IMR-90 (cell line): ENCODE data around the gene HHATL. TPM values are rescaled to one million over a fixed set of nuclear protein-coding genes. Genes with fewer than 3 reads are reported as not detected.

Experiments
- ATAC-seq: fragments of 200-7000 bp; cut with Tn5 transposase; 2 replicates; pipeline ENCODE4 v1.9.1; 2020; ENCODE audit warnings: low read depth, mild to moderate bottlenecking, moderate library complexity
- BruUV-seq: library from RNA; stranded (reverse); fragments of 400-500 nt; replicated peaks from 2 replicates; lab custom pipeline; 2021; lab: Mats Ljungman, UMichigan
- CTCF ChIA-PET: fragments of 300-600 bp; formaldehyde crosslinking; extraction: SDS; loops from one replicate; lab custom pipeline; 2021; ENCODE audit warnings: antibody characterized with exemption; lab: Yijun Ruan, JAX
- POLR2A ChIA-PET: fragments of 300-600 bp; sonication (Branson Sonifier 250); formaldehyde crosslinking; loops from one replicate; lab custom pipeline; 2022; ENCODE audit warnings: antibody characterized with exemption; ENCODE audit not compliant: unreplicated experiment; lab: Charles Lee
- DNase-seq: peaks from one replicate; pipeline ENCODE4 v3.0.0; 2013
- H2AFZ ChIP-seq: replicated peaks from 2 replicates; pipeline ENCODE3; 2013; ENCODE audit warnings: low read length, mild to moderate bottlenecking; ENCODE audit not compliant: poor library complexity
- H2AK5ac ChIP-seq: 2 replicates; pipeline ENCODE4 v1.6.1; 2013; ENCODE audit warnings: low read depth, low read length, inconsistent platforms
- H2AK9ac ChIP-seq: replicated peaks from 2 replicates; pipeline ENCODE3; 2013; ENCODE audit warnings: mild to moderate bottlenecking, low read depth, low read length, moderate library complexity; ENCODE audit not compliant: poor library complexity
- H2BK120ac ChIP-seq: 2 replicates; pipeline ENCODE4 v1.6.1; 2013; ENCODE audit warnings: low read depth, low read length, inconsistent platforms
- H2BK15ac ChIP-seq: 3 replicates; pipeline ENCODE4 v1.6.1; 2013; ENCODE audit warnings: low read depth, low read length, inconsistent platforms
- H2BK20ac ChIP-seq: 2 replicates; pipeline ENCODE4 v1.6.1; 2013; ENCODE audit warnings: low read depth, mild to moderate bottlenecking, inconsistent platforms, low read length, moderate library complexity
- H2BK5ac ChIP-seq: 2 replicates; pipeline ENCODE4 v1.6.1; 2013; ENCODE audit warnings: mild to moderate bottlenecking, low read depth, low read length, inconsistent platforms; ENCODE audit not compliant: poor library complexity, severe bottlenecking
- H3K14ac ChIP-seq: replicated peaks from 2 replicates; pipeline ENCODE4 v1.6.1; 2013; ENCODE audit warnings: low read depth, low read length, inconsistent platforms
- H3K18ac ChIP-seq: 2 replicates; pipeline ENCODE4 v1.6.1; 2013; ENCODE audit warnings: low read depth, low read length, control low read depth
- H3K23ac ChIP-seq: 2 replicates; pipeline ENCODE4 v1.6.1; 2013; ENCODE audit warnings: low read depth, low read length, inconsistent platforms
- H3K27ac ChIP-seq: 2 replicates; pipeline ENCODE4 v1.5.1; 2013; ENCODE audit warnings: mild to moderate bottlenecking, control low read depth, low read length; ENCODE audit not compliant: insufficient read depth
- H3K27me3 ChIP-seq: 2 replicates; pipeline ENCODE4 v1.6.1; 2013; ENCODE audit warnings: low read length; ENCODE audit not compliant: control insufficient read depth, insufficient read depth
- H3K36me3 ChIP-seq: 2 replicates; pipeline ENCODE4 v1.6.1; 2013; ENCODE audit warnings: low read length, mixed read lengths; ENCODE audit not compliant: control insufficient read depth, insufficient read depth
- H3K4ac ChIP-seq: 2 replicates; pipeline ENCODE4 v1.6.1; 2013; ENCODE audit warnings: low read depth, low read length, inconsistent platforms
- H3K4me1 ChIP-seq: 2 replicates; pipeline ENCODE4 v1.6.1; 2013; ENCODE audit warnings: low read length, mixed read lengths; ENCODE audit not compliant: control insufficient read depth, insufficient read depth
- H3K4me2 ChIP-seq: 2 replicates; pipeline ENCODE4 v1.6.1; 2013; ENCODE audit warnings: low read depth, mild to moderate bottlenecking, control low read depth, low read length, moderate library complexity
- H3K4me3 ChIP-seq: 2 replicates; pipeline ENCODE4 v1.5.1; 2013; ENCODE audit warnings: low read depth, mild to moderate bottlenecking, control low read depth, low read length, moderate library complexity; ENCODE audit not compliant: insufficient read depth
- H3K56ac ChIP-seq: 2 replicates; pipeline ENCODE4 v1.6.1; 2013; ENCODE audit warnings: low read length, inconsistent platforms; ENCODE audit not compliant: insufficient read depth; ENCODE audit errors: extremely low read depth
- H3K79me1 ChIP-seq, 2 experiments: 2 replicates each; pipeline ENCODE4 v1.6.1; 2013; ENCODE audit warnings: low read length in 2 of 2, inconsistent platforms in 1 of 2, low read depth in 1 of 2
- H3K9ac ChIP-seq: 2 replicates; pipeline ENCODE4 v1.6.1; 2013; ENCODE audit warnings: low read depth, low read length, control low read depth
- H3K9me1 ChIP-seq: 2 replicates; pipeline ENCODE4 v1.6.1; 2013; ENCODE audit warnings: low read length, inconsistent platforms; ENCODE audit not compliant: insufficient read depth
- H3K9me3 ChIP-seq: 2 replicates; pipeline ENCODE4 v1.6.1; 2013; ENCODE audit warnings: low read length; ENCODE audit not compliant: control insufficient read depth, insufficient read depth
- H4K20me1 ChIP-seq: 2 replicates; pipeline ENCODE4 v1.6.1; 2013; ENCODE audit warnings: low read length, inconsistent platforms; ENCODE audit not compliant: insufficient read depth
- H4K5ac ChIP-seq: 2 replicates; pipeline ENCODE4 v1.6.1; 2013; ENCODE audit warnings: mild to moderate bottlenecking, low read depth, low read length, control low read depth
- H4K8ac ChIP-seq, 2 experiments: 2 replicates each; pipeline ENCODE4 v1.6.1; 2013; ENCODE audit warnings: low read depth in 2 of 2, low read length in 2 of 2, control low read depth in 1 of 2, inconsistent platforms in 1 of 2
- H4K91ac ChIP-seq: 2 replicates; pipeline ENCODE4 v1.6.1; 2013; ENCODE audit warnings: low read depth, low read length, inconsistent platforms; ENCODE audit not compliant: insufficient read depth
- BHLHE40 ChIP-seq: fragments of 150-350 bp; IDR thresholded peaks from 2 replicates; pipeline ENCODE4 v1.6.1; 2016; ENCODE audit warnings: mild to moderate bottlenecking, low read depth, low read length
- CEBPB ChIP-seq: IDR thresholded peaks from 2 replicates; pipeline ENCODE4 v1.6.1; 2012; ENCODE audit warnings: low read depth, low read length, improper control_type of control experiment
- CHD1 ChIP-seq: IDR thresholded peaks from 2 replicates; pipeline ENCODE4 v1.6.1; 2012; ENCODE audit warnings: low read depth, low read length, improper control_type of control experiment
- ELK1 ChIP-seq: fragments of 150-350 bp; IDR thresholded peaks from 2 replicates; pipeline ENCODE4 v1.6.1; 2016; ENCODE audit warnings: low read depth, mild to moderate bottlenecking, low read length, moderate library complexity, borderline replicate concordance
- FOS ChIP-seq: fragments of 150-350 bp; IDR thresholded peaks from 2 replicates; pipeline ENCODE4 v1.6.1; 2016; ENCODE audit warnings: low read depth, low read length
- MAFK ChIP-seq: IDR thresholded peaks from 2 replicates; pipeline ENCODE4 v1.6.1; 2012; ENCODE audit warnings: low read depth, low read length, improper control_type of control experiment
- MAZ ChIP-seq: IDR thresholded peaks from 2 replicates; pipeline ENCODE4 v1.6.1; 2012; ENCODE audit warnings: low read depth, mild to moderate bottlenecking, low read length, improper control_type of control experiment, moderate library complexity, borderline replicate concordance
- MXI1 ChIP-seq: IDR thresholded peaks from 2 replicates; pipeline ENCODE4 v1.6.1; 2012; ENCODE audit warnings: low read depth, mild to moderate bottlenecking, low read length, moderate library complexity, borderline replicate concordance
- NFE2L2 ChIP-seq: fragments of 150-350 bp; IDR thresholded peaks from 2 replicates; pipeline ENCODE4 v1.6.1; 2016; ENCODE audit warnings: low read depth, mild to moderate bottlenecking, low read length
- POLR2A ChIP-seq: IDR thresholded peaks from 2 replicates; pipeline ENCODE4 v1.6.1; 2012; ENCODE audit warnings: mild to moderate bottlenecking, low read depth, low read length
- RAD21 ChIP-seq: IDR thresholded peaks from 2 replicates; pipeline ENCODE4 v1.6.1; 2012; ENCODE audit warnings: low read length, improper control_type of control experiment
- RCOR1 ChIP-seq: IDR thresholded peaks from 2 replicates; pipeline ENCODE4 v1.6.1; 2012; ENCODE audit warnings: mild to moderate bottlenecking, low read length, improper control_type of control experiment; ENCODE audit not compliant: insufficient replicate concordance
- RFX5 ChIP-seq: IDR thresholded peaks from 2 replicates; pipeline ENCODE4 v1.8.0; 2012; ENCODE audit warnings: low read depth, mild to moderate bottlenecking, low read length, moderate library complexity
- SMC3 ChIP-seq: fragments of 150-350 bp; IDR thresholded peaks from 2 replicates; pipeline ENCODE4 v1.6.1; 2016; ENCODE audit warnings: low read depth, mild to moderate bottlenecking, antibody characterized with exemption, low read length, moderate library complexity
- WGBS, 2 experiments: methylation state at CpG; one replicate each; pipeline versions ENCODE4 v1.1.5 to v1.1.7; 2013; ENCODE audit warnings: missing lambda C conversion rate in 2 of 2; ENCODE audit not compliant: insufficient read length in 1 of 2; ENCODE audit errors: extremely low coverage in 2 of 2; 5-methylcytosine and 5-hydroxymethylcytosine counted together
- dilution Hi-C: fragments of 300-500 bp; cut with HindIII; formaldehyde crosslinking; loops from one replicate; pipeline ENCODE4 v1.14.3; 2018; ENCODE audit warnings: low sequenced_read_pairs; ENCODE audit not compliant: unreplicated experiment
- in situ Hi-C: fragments of 300-500 bp; cut with MboI; formaldehyde crosslinking; loops from 3 replicates; pipeline ENCODE4 v1.14.3; 2019; ENCODE audit warnings: low sequenced_read_pairs, inconsistent platforms, mixed read lengths
- intact Hi-C: fragments of 100-400 bp; cut with micrococcal nuclease; formaldehyde crosslinking; loops from 2 replicates; pipeline ENCODE4 v1.10.0; 2022
- polyA plus RNA-seq, 3 experiments: library from polyadenylated mRNA; depleted of rRNA; stranded (reverse); fragments of >200 nt; gene quantifications; 2 replicates each; pipeline ENCODE4 v1.2.3, GENCODE V29; 2012; ENCODE audit warnings: low replicate concordance in 1 of 3
- total RNA-seq: library from RNA; depleted of rRNA; stranded (reverse); fragments of >200 nt; gene quantifications from 2 replicates; pipeline ENCODE4 v1.2.3, GENCODE V29; 2012
- TF ChIP-seq, protein P1 (sequence below): fragments of 150-350 bp; IDR thresholded peaks from 2 replicates; pipeline ENCODE4 v1.6.1; 2017; ENCODE audit warnings: mild to moderate bottlenecking, antibody characterized with exemption, low read length, low read depth
- TF ChIP-seq, protein P2 (sequence below): conservative IDR thresholded peaks from 2 replicates; pipeline ENCODE4 v1.5.1; 2012; ENCODE audit warnings: mild to moderate bottlenecking, low read depth, low read length, improper control_type of control experiment

The HHATL gene
- total and polyA plus RNA-seq, 2 of the 4 experiments (the other 2 are of a cell fraction), result not detected

GRCh38 chr3:42736081-42736480 lies 33.5 kb upstream of the HHATL start:
- POLR2A ChIA-PET, result no interaction called here
- Histone ChIP-seq H2AFZ (no peak overlapping the region), H3K18ac (no peak overlapping the region), H4K5ac (no peak overlapping the region), H2BK120ac (no peak overlapping the region), H3K9me1 (no peaks in the 10 kb centered on the region), H3K27me3 (peaks cover 49% of the 10 kb centered on the region), H3K23ac (no peak overlapping the region), H2AK9ac (no peak overlapping the region), H3K9ac (no peak overlapping the region), H4K20me1 (no peaks in the 10 kb centered on the region), H3K9me3 (no peaks in the 10 kb centered on the region), H3K27ac (no peak overlapping the region), H3K79me1 (no peaks in the 10 kb centered on the region), H3K56ac (no peak overlapping the region), H3K4ac (no peak overlapping the region), H3K36me3 (no peaks in the 10 kb centered on the region), H3K14ac (no peak overlapping the region), H3K4me1 (no peaks in the 10 kb centered on the region), H4K91ac (no peak overlapping the region), H3K4me3 (no peak overlapping the region), H2AK5ac (no peak overlapping the region), H2BK20ac (no peak overlapping the region), H2BK5ac (no peak overlapping the region), H2BK15ac (no peak overlapping the region), H4K8ac (no peak overlapping the region), H3K4me2 (no peak overlapping the region)
- no TSS peak for BruUV-seq
- dilution Hi-C loops (no loop called here), intact Hi-C loops (no loop called here), in situ Hi-C loops (no loop called here)
- DNase-seq (no peak), ATAC-seq (no peak)
- CTCF ChIA-PET, result interaction anchor here (0.6 kb wide), 1 partner anchor 584 kb away, joined by 5 read pairs; no protein-coding TSS in a partner anchor
- TF ChIP-seq CHD1, result no peak
- TF ChIP-seq MAFK, result no peak
- TF ChIP-seq POLR2A, result no peak
- TF ChIP-seq FOS, result no peak
- TF ChIP-seq MXI1, result no peak
- TF ChIP-seq BHLHE40, result no peak
- TF ChIP-seq MAZ, result no peak
- TF ChIP-seq CEBPB, result no peak
- no peak for TF ChIP-seq RFX5
- TF ChIP-seq, protein P1, sequence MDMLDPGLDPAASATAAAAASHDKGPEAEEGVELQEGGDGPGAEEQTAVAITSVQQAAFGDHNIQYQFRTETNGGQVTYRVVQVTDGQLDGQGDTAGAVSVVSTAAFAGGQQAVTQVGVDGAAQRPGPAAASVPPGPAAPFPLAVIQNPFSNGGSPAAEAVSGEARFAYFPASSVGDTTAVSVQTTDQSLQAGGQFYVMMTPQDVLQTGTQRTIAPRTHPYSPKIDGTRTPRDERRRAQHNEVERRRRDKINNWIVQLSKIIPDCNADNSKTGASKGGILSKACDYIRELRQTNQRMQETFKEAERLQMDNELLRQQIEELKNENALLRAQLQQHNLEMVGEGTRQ, result no peak
- no peak for TF ChIP-seq NFE2L2
- no peak for TF ChIP-seq SMC3
- no peak for TF ChIP-seq RCOR1
- TF ChIP-seq, protein P2, sequence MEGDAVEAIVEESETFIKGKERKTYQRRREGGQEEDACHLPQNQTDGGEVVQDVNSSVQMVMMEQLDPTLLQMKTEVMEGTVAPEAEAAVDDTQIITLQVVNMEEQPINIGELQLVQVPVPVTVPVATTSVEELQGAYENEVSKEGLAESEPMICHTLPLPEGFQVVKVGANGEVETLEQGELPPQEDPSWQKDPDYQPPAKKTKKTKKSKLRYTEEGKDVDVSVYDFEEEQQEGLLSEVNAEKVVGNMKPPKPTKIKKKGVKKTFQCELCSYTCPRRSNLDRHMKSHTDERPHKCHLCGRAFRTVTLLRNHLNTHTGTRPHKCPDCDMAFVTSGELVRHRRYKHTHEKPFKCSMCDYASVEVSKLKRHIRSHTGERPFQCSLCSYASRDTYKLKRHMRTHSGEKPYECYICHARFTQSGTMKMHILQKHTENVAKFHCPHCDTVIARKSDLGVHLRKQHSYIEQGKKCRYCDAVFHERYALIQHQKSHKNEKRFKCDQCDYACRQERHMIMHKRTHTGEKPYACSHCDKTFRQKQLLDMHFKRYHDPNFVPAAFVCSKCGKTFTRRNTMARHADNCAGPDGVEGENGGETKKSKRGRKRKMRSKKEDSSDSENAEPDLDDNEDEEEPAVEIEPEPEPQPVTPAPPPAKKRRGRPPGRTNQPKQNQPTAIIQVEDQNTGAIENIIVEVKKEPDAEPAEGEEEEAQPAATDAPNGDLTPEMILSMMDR, result no peak
- no peak for TF ChIP-seq RAD21
- TF ChIP-seq ELK1, result no peak
- 17% methylated on average over 1 of the region's 1 CpG; no CpG with 5 or more reads in 1 of the 2 experiments for WGBS, 2 experiments
